ENCODE results near the gene ISM2. TPM values are rescaled to one million over a fixed set of nuclear protein-coding genes. Genes with fewer than 3 reads are reported as not detected.
A peak's percentile ranks its signal among the peaks of the same experiment; 100 is the strongest.

ISM2 gene
- total and polyA plus RNA-seq, 2 of the 13 experiments (the other 11 are each of a cell fraction or from before 2014, with no cell fraction given), result 1.8 to 40.7 TPM

GRCh38 chr14:77509366-77509765, 10.8 kb upstream of the ISM2 start:
- no peak overlapping the region for H3K4me3 ChIP-seq (replicated peaks in 1 of 3; ENCODE audit: insufficient read depth in 1 of 3, low read depth in 2 of 3, low read length in 3 of 3)
- no peaks in the 10 kb centered on the region for H3K27me3 ChIP-seq (ENCODE audit: control insufficient read depth in 1 of 2, insufficient read depth in 2 of 2, low read length in 2 of 2)
- in situ Hi-C loops (cut with HindIII; ENCODE audit: extremely low pct_ligation_motif_present, low pct_unique_long_range_greater_than_20kb) (no loop called here), intact Hi-C loops (cut with micrococcal nuclease; ENCODE audit: unreplicated experiment) (no loop called here)
- H4K20me1 ChIP-seq (ENCODE audit: insufficient read depth, low read length), result no peaks in the 10 kb centered on the region
- peaks cover 4 to 16% of the 10 kb centered on the region in 2 experiments; a peak in 3 of 5 replicates for H3K36me3 ChIP-seq (replicated peaks in 1 of 2; ENCODE audit: control insufficient read depth in 1 of 2, insufficient read depth in 2 of 2, low read length in 2 of 2)
- H3K9me3 ChIP-seq (ENCODE audit: low read length), result no peaks in the 10 kb centered on the region
- BruUV-seq (replicated peaks), result no TSS peak
- H3K4me2 ChIP-seq (ENCODE audit: low read depth, low read length), result no peak overlapping the region
- FAIRE-seq, result no peak
- POLR2A ChIA-PET, result interaction anchor here (2.9 kb wide), 1 partner anchor 10 kb away, joined by 22 read pairs; the partner anchor contains the start of gene ISM2
- CTCF ChIA-PET (ENCODE audit: low intra/inter-chr PET ratio, low total read pairs), result no interaction called here
- no peak for ATAC-seq
- H3K27ac ChIP-seq (ENCODE audit: extremely low read length, insufficient read depth, low read length), result peak overlapping the region; percentile 62
- H3K79me2 ChIP-seq (ENCODE audit: insufficient read depth, low read length), result no peaks in the 10 kb centered on the region
- WGBS (ENCODE audit: low lambda C conversion rate), result 91% methylated on average over 4 of the region's 4 CpGs
- H3K9ac ChIP-seq (ENCODE audit: insufficient read depth, low read depth, low read length), result no peak overlapping the region
- no peak for DNase-seq (ENCODE audit: low spot score)
- TF ChIP-seq FOXM1 (CRISPR knock-in tag; IDR thresholded peaks at IDR 0.05) (no peak), NFYB (CRISPR knock-in tag; IDR thresholded peaks at IDR 0.05) (no peak), MBNL3 (CRISPR knock-in tag; conservative IDR thresholded peaks at IDR 0.05) (no peak), KLF12 (CRISPR knock-in tag; IDR thresholded peaks at IDR 0.05; ENCODE audit: borderline replicate concordance) (no peak), ZNF782 (CRISPR knock-in tag; IDR thresholded peaks at IDR 0.05; ENCODE audit: borderline replicate concordance) (no peak), ZNF18 (CRISPR knock-in tag; IDR thresholded peaks at IDR 0.05; ENCODE audit: insufficient replicate concordance) (no peak), MLLT10 (CRISPR knock-in tag; IDR thresholded peaks at IDR 0.05) (no peak)
- no peak overlapping the region for H2AFZ ChIP-seq (ENCODE audit: low read length)
- peaks cover 41% of the 10 kb centered on the region for H3K4me1 ChIP-seq (ENCODE audit: insufficient read depth, low read length)

GRCh38 chr14:77508876-77509275, 10.3 kb upstream of the ISM2 start:
- no peaks in the 10 kb centered on the region for H3K27me3 ChIP-seq (ENCODE audit: control insufficient read depth in 1 of 2, insufficient read depth in 2 of 2, low read length in 2 of 2)
- H4K20me1 ChIP-seq (ENCODE audit: insufficient read depth, low read length), result no peaks in the 10 kb centered on the region
- in situ Hi-C loops (cut with HindIII; ENCODE audit: extremely low pct_ligation_motif_present, low pct_unique_long_range_greater_than_20kb), result no loop called here
- no peak overlapping the region for H3K4me3 ChIP-seq (replicated peaks in 1 of 3; ENCODE audit: insufficient read depth in 1 of 3, low read depth in 2 of 3, low read length in 3 of 3)
- no TSS peak for BruUV-seq (replicated peaks)
- no peak for FAIRE-seq
- no peak overlapping the region for H3K9ac ChIP-seq (ENCODE audit: insufficient read depth, low read depth, low read length)
- ATAC-seq, result no peak
- whole genome bisulfite sequencing (ENCODE audit: low lambda C conversion rate), result 89% methylated on average over 3 of the region's 3 CpGs
- no peak overlapping the region for H2AFZ ChIP-seq (ENCODE audit: low read length)
- H3K27ac ChIP-seq (ENCODE audit: extremely low read length, insufficient read depth, low read length), result peak overlapping the region; percentile 62
- ChIA-PET CTCF (ENCODE audit: low intra/inter-chr PET ratio, low total read pairs) (no interaction called here), POLR2A (interaction anchor here (2.9 kb wide), 1 partner anchor 10 kb away, joined by 22 read pairs; the partner anchor contains the start of gene ISM2)
- intact Hi-C loops (cut with micrococcal nuclease; ENCODE audit: unreplicated experiment), result no loop called here
- no peak overlapping the region for H3K4me2 ChIP-seq (ENCODE audit: low read depth, low read length)
- DNase-seq (ENCODE audit: low spot score), result peak; percentile 11
- no peaks in the 10 kb centered on the region for H3K9me3 ChIP-seq (ENCODE audit: low read length)
- H3K79me2 ChIP-seq (ENCODE audit: insufficient read depth, low read length), result no peaks in the 10 kb centered on the region
- H3K4me1 ChIP-seq (ENCODE audit: insufficient read depth, low read length), result peaks cover 41% of the 10 kb centered on the region
- H3K36me3 ChIP-seq (replicated peaks in 1 of 2; ENCODE audit: control insufficient read depth in 1 of 2, insufficient read depth in 2 of 2, low read length in 2 of 2), result peaks cover 4 to 16% of the 10 kb centered on the region in 2 experiments; a peak in 3 of 5 replicates
- TF ChIP-seq NR3C1 (CRISPR knock-in tag; IDR thresholded peaks at IDR 0.05) (no peak), ZNF614 (CRISPR knock-in tag; IDR thresholded peaks at IDR 0.05; ENCODE audit: borderline replicate concordance) (no peak), REST (IDR thresholded peaks at IDR 0.05; ENCODE audit: borderline replicate concordance in 1 of 2, low read depth in 1 of 2, low read length in 2 of 2) (no peak), KLF9 (CRISPR knock-in tag; IDR thresholded peaks at IDR 0.05; ENCODE audit: low read depth) (no peak), ZBTB44 (CRISPR knock-in tag; IDR thresholded peaks at IDR 0.05) (no peak)

Data from HepG2 (cell line).